Uterus (tissue), 4 donors: ENCODE results near the gene OR8A1. TPM values are rescaled to one million over a fixed set of nuclear protein-coding genes. Genes with fewer than 3 reads are reported as not detected.

Source experiments
- DNase-seq, 2 donors: peaks; one replicate each; pipeline ENCODE4 v3.0.0-alpha.2; 2019 to 2020
- H3K27ac ChIP-seq, 2 donors: fragments of 200-600 bp; sonication (generic); 1 replicate in 1 of 2; 2 replicates in 1 of 2; pipeline ENCODE4 v1.5.1; 2016 to 2018
- H3K27me3 ChIP-seq, 2 donors: fragments of 200-600 bp; sonication (generic); one replicate each; pipeline ENCODE4 v1.5.1; 2018 to 2019; ENCODE audit warnings: control low read depth in 1 of 2
- H3K36me3 ChIP-seq, 2 donors: fragments of 200-600 bp; sonication (generic); one replicate each; pipeline ENCODE4 v1.5.1; 2019; ENCODE audit warnings: control low read depth in 1 of 2
- H3K4me1 ChIP-seq, 2 donors: fragments of 200-600 bp; sonication (generic); one replicate each; pipeline ENCODE4 v1.5.1; 2018 to 2019; ENCODE audit warnings: control low read depth in 1 of 2
- H3K4me3 ChIP-seq, 2 donors: fragments of 200-600 bp; sonication (generic); 1 replicate in 1 of 2; 2 replicates in 1 of 2; pipeline ENCODE4 v1.5.1; 2018 to 2019; ENCODE audit warnings: mild to moderate bottlenecking in 1 of 2
- H3K9me3 ChIP-seq, 2 donors: fragments of 200-600 bp; sonication (generic); one replicate each; pipeline ENCODE4 v1.5.1; 2019; ENCODE audit warnings: control low read depth in 1 of 2
- POLR2A ChIP-seq, 2 donors: fragments of 450-650 bp; IDR thresholded peaks; one replicate each; pipeline ENCODE4 v1.6.1; 2016; ENCODE audit warnings: antibody characterized with exemption in 2 of 2, mild to moderate bottlenecking in 1 of 2, moderate library complexity in 1 of 2
- intact Hi-C: fragments of 100-400 bp; cut with DNase I; formaldehyde crosslinking; loops from one replicate; pipeline ENCODE4 v1.15.1; 2023; ENCODE audit warnings: low total_unique reads
- total RNA-seq, 4 donors: library from RNA; depleted of rRNA in 3 of 4; stranded (reverse); fragments of >200 nt in 3 of 4; gene quantifications; one replicate each; pipeline versions ENCODE4 v1.1.0 to v1.2.4, GENCODE V29; 2014 to 2023
- TF ChIP-seq, protein P1 (sequence below), 4 experiments: fragments of 200-600 bp in 2 of 4; fragments of 450-650 bp in 2 of 4; sonication (generic) in 2 of 4; IDR thresholded peaks; one replicate each; pipeline ENCODE4 v1.5.1; 2016 to 2019; ENCODE audit warnings: antibody characterized with exemption in 4 of 4, mild to moderate bottlenecking in 2 of 4, moderate library complexity in 1 of 4
- donor health status: DM: yes; HTN: yes; CAD: no.

The OR8A1 gene
- total RNA-seq, 4 donors from 2014 or later: not detected

GRCh38 chr11:124536520-124536919, 33.3 kb upstream of the OR8A1 start:
- intact Hi-C loops: no loop called here
- no peaks in the 10 kb centered on the region for H3K9me3 ChIP-seq
- DNase-seq: no peak
- H3K4me3 ChIP-seq: no peak overlapping the region
- H3K36me3 ChIP-seq: no peaks in the 10 kb centered on the region
- H3K27ac ChIP-seq: no peak overlapping the region
- no peaks in the 10 kb centered on the region for H3K27me3 ChIP-seq
- TF ChIP-seq, protein P1, sequence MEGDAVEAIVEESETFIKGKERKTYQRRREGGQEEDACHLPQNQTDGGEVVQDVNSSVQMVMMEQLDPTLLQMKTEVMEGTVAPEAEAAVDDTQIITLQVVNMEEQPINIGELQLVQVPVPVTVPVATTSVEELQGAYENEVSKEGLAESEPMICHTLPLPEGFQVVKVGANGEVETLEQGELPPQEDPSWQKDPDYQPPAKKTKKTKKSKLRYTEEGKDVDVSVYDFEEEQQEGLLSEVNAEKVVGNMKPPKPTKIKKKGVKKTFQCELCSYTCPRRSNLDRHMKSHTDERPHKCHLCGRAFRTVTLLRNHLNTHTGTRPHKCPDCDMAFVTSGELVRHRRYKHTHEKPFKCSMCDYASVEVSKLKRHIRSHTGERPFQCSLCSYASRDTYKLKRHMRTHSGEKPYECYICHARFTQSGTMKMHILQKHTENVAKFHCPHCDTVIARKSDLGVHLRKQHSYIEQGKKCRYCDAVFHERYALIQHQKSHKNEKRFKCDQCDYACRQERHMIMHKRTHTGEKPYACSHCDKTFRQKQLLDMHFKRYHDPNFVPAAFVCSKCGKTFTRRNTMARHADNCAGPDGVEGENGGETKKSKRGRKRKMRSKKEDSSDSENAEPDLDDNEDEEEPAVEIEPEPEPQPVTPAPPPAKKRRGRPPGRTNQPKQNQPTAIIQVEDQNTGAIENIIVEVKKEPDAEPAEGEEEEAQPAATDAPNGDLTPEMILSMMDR (IDR thresholded peaks at IDR 0.05): no peak
- no peak for TF ChIP-seq POLR2A (IDR thresholded peaks at IDR 0.05)
- H3K4me1 ChIP-seq: no peaks in the 10 kb centered on the region

DNA sequence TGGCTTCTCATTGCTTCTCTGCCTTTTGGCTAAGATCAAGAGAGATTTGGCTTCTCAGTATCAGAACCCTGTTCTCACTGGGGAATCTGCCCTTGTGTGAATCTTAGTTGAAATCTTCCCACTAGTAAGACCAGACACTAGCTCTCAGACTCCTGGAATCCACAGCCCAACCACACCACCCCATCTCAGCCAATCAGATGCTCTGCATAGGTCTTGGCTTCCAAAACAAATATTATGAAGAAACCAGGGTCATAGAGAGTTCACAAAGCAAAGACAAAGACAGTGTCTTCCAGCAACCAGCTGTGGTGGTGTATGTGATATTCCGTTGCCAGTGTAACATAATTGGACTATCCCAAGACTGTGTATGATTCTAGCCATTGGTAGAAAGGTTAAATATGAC, 31.8 kb upstream of the OR8A1 start:
- Histone ChIP-seq H3K27me3 (no peaks in the 10 kb centered on the region), H3K4me3 (no peak overlapping the region), H3K27ac (no peak overlapping the region), H3K36me3 (no peaks in the 10 kb centered on the region), H3K9me3 (no peaks in the 10 kb centered on the region), H3K4me1 (no peaks in the 10 kb centered on the region)
- TF ChIP-seq, protein P1 (IDR thresholded peaks at IDR 0.05): no peak
- no peak for TF ChIP-seq POLR2A (IDR thresholded peaks at IDR 0.05)
- intact Hi-C loops: no loop called here
- no peak for DNase-seq

- Histone ChIP-seq H3K36me3 (no peaks in the 10 kb centered on the region), H3K27ac (no peak overlapping the region), H3K9me3 (no peaks in the 10 kb centered on the region), H3K27me3 (no peaks in the 10 kb centered on the region), H3K4me1 (no peaks in the 10 kb centered on the region), H3K4me3 (no peak overlapping the region)
- DNase-seq: no peak
- intact Hi-C loops: no loop called here
- TF ChIP-seq, protein P1 (IDR thresholded peaks at IDR 0.05): no peak
- TF ChIP-seq POLR2A (IDR thresholded peaks at IDR 0.05): no peak
Observed at GRCh38 chr11:124541204-124541603, 28.6 kb upstream of the OR8A1 start.

GRCh38 chr11:124543145-124543544, 26.7 kb upstream of the OR8A1 start:
- no peak overlapping the region for H3K27ac ChIP-seq
- no peaks in the 10 kb centered on the region for H3K27me3 ChIP-seq
- no peak for TF ChIP-seq POLR2A (IDR thresholded peaks at IDR 0.05)
- TF ChIP-seq, protein P1 (IDR thresholded peaks at IDR 0.05): no peak
- no peak overlapping the region for H3K4me3 ChIP-seq
- no peak for DNase-seq
- H3K4me1 ChIP-seq: no peaks in the 10 kb centered on the region
- H3K9me3 ChIP-seq: no peaks in the 10 kb centered on the region
- intact Hi-C loops: no loop called here
- H3K36me3 ChIP-seq: no peaks in the 10 kb centered on the region

DNA sequence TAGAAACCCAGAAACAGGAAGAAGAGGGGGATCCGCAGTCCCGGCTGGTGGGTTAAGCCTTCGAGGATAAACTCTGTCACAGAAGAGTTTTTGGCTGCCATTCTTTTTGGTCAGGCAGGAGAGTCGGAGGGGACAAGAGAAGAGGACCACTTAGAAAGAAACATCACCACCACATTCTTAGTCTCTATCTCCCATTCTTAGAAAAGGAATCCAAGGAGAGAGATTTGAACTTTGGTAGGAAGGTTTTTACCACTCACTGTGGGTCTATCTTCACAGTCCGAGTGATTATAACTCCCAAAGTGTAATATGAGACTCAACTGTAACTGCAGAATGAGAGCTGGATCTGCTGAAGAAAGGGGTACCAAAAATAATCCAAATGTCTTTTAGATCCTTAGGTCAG, 26.2 kb upstream of the OR8A1 start, which contains the start of gene OR8B12:
Gene OR8B12, minus strand, starts transcription at position 101 of the 400 bp plus-strand sequence. Its CDS starts 0 bp downstream, at position 101.
- no peak for DNase-seq
- Histone ChIP-seq H3K27me3 (no peaks in the 10 kb centered on the region), H3K36me3 (no peaks in the 10 kb centered on the region), H3K27ac (no peak within 1 kb of the TSS), H3K4me1 (no peaks in the 10 kb centered on the region), H3K9me3 (no peaks in the 10 kb centered on the region), H3K4me3 (no peak within 1 kb of the TSS)
- intact Hi-C loops: no loop called here
- TF ChIP-seq, protein P1 (IDR thresholded peaks at IDR 0.05): no peak
- no peak for TF ChIP-seq POLR2A (IDR thresholded peaks at IDR 0.05)
